ENCODE measurements around the gene DUSP2. TPM values are rescaled to one million over a fixed set of nuclear protein-coding genes. Genes with fewer than 3 reads are reported as not detected.
A peak's percentile ranks its signal among the peaks of the same experiment; 100 is the strongest.

Gene DUSP2
- polyA plus RNA-seq, 3 donors: 48.4 to 392 (median 66.1) TPM

DNA sequence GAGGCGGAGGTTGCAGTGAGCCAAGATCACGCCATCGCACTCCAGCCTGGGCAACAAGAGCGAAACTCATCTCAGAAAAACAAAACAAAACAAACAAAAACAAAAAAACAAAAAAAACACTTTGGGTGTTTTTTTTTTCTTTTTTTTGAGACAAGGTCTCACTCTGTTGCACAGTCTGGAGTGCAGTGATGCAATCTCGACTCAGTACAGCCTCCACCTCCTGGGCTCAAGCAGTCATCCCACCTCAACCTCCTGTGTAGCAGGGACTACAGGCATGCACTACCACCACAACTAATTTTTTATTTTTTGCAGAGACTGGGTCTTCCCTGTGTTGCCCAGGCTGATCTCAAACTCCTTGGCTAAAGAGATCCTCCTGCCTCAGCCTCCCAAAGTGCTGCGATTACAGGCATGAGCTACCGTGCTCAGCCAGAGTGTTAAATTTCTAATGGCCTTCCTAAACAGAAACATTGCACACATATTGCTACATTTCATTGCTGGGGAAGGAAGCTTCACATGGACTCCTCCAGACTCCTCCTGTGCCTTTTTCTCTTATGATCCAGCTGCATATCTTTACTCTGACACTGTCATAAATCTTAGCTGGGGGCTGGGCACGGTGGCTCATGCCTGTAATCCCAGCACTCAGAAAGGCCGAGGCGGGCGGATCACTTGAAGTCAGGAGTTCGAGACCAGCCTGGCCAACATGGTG lies 43.7 kb upstream of the DUSP2 start:
- WGBS (ENCODE audit: insufficient coverage): 86% methylated on average over 7 of the region's 12 CpGs
- no peak overlapping the region for H3K4me3 Mint-ChIP-seq

DNA sequence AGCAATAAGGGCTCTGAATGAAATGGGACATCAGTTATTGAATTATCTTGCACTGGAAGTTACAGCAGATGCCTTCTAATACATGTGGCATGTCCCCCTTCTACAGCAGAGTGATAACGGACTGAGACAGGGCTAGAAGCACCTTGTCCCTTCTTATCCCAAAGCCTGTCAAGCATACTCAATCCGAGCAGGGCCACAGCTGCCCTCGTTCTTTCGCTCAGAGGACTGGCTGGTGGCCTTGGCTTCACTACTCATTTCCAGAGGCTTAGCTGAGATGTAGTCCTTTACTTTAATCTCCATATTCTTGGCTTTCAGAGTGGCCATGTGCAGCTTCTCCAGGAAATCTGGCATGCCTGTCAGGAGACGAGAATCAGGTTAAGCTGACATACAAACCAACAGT lies 41.3 kb upstream of the DUSP2 start:
- Mint-ChIP-seq H3K9me3 (peaks cover 0 to 2% (median 0%) of the 10 kb centered on the region in 7 donors), H3K27me3 (ENCODE audit: low read depth in 3 of 3) (no peaks in the 10 kb centered on the region), H3K4me1 (no peaks in the 10 kb centered on the region), H3K27ac (peak overlapping the region in 2 of 7 donors; percentile 38 to 41), H3K36me3 (peaks cover 59 to 79% of the 10 kb centered on the region in 2 donors), H3K4me3 (no peak overlapping the region)
- Histone ChIP-seq H3K4me2 (replicated peaks; ENCODE audit: extremely low read depth, low read length, poor library complexity, severe bottlenecking) (no peak overlapping the region), H3K36me3 (replicated peaks in 1 of 2; ENCODE audit: control insufficient read depth in 1 of 2, insufficient read depth in 2 of 2, low read length in 2 of 2) (peaks cover 62 to 79% of the 10 kb centered on the region in 2 donors), H2AFZ (ENCODE audit: insufficient read depth, low read depth, low read length, poor library complexity, severe bottlenecking) (no peak overlapping the region), H3K79me2 (ENCODE audit: insufficient read depth, low read length) (peaks cover 11% of the 10 kb centered on the region), H3K4me3 (replicated peaks in 1 of 3; ENCODE audit: low read depth in 2 of 3, low read length in 3 of 3) (no peak overlapping the region), H3K9ac (ENCODE audit: insufficient read depth, low read length, poor library complexity, severe bottlenecking) (no peak overlapping the region), H3K9me3 (replicated peaks in 1 of 2; ENCODE audit: control insufficient read depth in 1 of 2, insufficient read depth in 1 of 2, low read length in 2 of 2) (no peaks in the 10 kb centered on the region), H3K4me1 (ENCODE audit: control insufficient read depth in 1 of 2, insufficient read depth in 2 of 2, low read length in 2 of 2) (no peaks in the 10 kb centered on the region), H3K27ac (ENCODE audit: low read depth in 1 of 2, low read length in 2 of 2) (no peak overlapping the region), H3K27me3 (ENCODE audit: control insufficient read depth in 2 of 2, insufficient read depth in 2 of 2, low read length in 2 of 2) (no peaks in the 10 kb centered on the region), H4K20me1 (ENCODE audit: insufficient read depth, low read length) (peaks cover 23% of the 10 kb centered on the region)
- intact Hi-C loops (cut with micrococcal nuclease): no loop called here
- DNase-seq: no peak
- WGBS (ENCODE audit: insufficient coverage): 100% methylated on average over 4 of the region's 5 CpGs
- TF ChIP-seq, protein P1, sequence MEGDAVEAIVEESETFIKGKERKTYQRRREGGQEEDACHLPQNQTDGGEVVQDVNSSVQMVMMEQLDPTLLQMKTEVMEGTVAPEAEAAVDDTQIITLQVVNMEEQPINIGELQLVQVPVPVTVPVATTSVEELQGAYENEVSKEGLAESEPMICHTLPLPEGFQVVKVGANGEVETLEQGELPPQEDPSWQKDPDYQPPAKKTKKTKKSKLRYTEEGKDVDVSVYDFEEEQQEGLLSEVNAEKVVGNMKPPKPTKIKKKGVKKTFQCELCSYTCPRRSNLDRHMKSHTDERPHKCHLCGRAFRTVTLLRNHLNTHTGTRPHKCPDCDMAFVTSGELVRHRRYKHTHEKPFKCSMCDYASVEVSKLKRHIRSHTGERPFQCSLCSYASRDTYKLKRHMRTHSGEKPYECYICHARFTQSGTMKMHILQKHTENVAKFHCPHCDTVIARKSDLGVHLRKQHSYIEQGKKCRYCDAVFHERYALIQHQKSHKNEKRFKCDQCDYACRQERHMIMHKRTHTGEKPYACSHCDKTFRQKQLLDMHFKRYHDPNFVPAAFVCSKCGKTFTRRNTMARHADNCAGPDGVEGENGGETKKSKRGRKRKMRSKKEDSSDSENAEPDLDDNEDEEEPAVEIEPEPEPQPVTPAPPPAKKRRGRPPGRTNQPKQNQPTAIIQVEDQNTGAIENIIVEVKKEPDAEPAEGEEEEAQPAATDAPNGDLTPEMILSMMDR (IDR thresholded peaks at IDR 0.05): no peak

More for the DNA sequence above, 43.7 kb upstream of the DUSP2 start:
- Histone ChIP-seq H3K4me3 (replicated peaks in 1 of 3; ENCODE audit: low read depth in 2 of 3, low read length in 3 of 3) (no peak overlapping the region), H4K20me1 (ENCODE audit: insufficient read depth, low read length) (peaks cover 47% of the 10 kb centered on the region), H3K79me2 (ENCODE audit: insufficient read depth, low read length) (peaks cover 34% of the 10 kb centered on the region), H3K4me1 (ENCODE audit: control insufficient read depth in 1 of 2, insufficient read depth in 2 of 2, low read length in 2 of 2) (no peaks in the 10 kb centered on the region), H3K4me2 (replicated peaks; ENCODE audit: extremely low read depth, low read length, poor library complexity, severe bottlenecking) (no peak overlapping the region), H3K36me3 (replicated peaks in 1 of 2; ENCODE audit: control insufficient read depth in 1 of 2, insufficient read depth in 2 of 2, low read length in 2 of 2) (peaks cover 85 to 100% of the 10 kb centered on the region in 2 donors), H2AFZ (ENCODE audit: insufficient read depth, low read depth, low read length, poor library complexity, severe bottlenecking) (no peak overlapping the region), H3K27ac (ENCODE audit: low read depth in 1 of 2, low read length in 2 of 2) (no peak overlapping the region), H3K27me3 (ENCODE audit: control insufficient read depth in 2 of 2, insufficient read depth in 2 of 2, low read length in 2 of 2) (no peaks in the 10 kb centered on the region), H3K9me3 (replicated peaks in 1 of 2; ENCODE audit: control insufficient read depth in 1 of 2, insufficient read depth in 1 of 2, low read length in 2 of 2) (no peaks in the 10 kb centered on the region), H3K9ac (ENCODE audit: insufficient read depth, low read length, poor library complexity, severe bottlenecking) (no peak overlapping the region)
- Mint-ChIP-seq H3K36me3 (peaks cover 83 to 96% of the 10 kb centered on the region in 2 donors), H3K27ac (peak overlapping the region in 4 of 7 donors; percentile 32 to 41 (median 38)), H3K9me3 (no peaks in the 10 kb centered on the region), H3K27me3 (ENCODE audit: low read depth in 3 of 3) (no peaks in the 10 kb centered on the region), H3K4me1 (no peaks in the 10 kb centered on the region)
- DNase-seq: no peak
- intact Hi-C loops (cut with micrococcal nuclease): no loop called here
- TF ChIP-seq, protein P1 (IDR thresholded peaks at IDR 0.05): no peak
